Caki2 (cell line): Measurements from ENCODE around the gene EFCAB8. TPM values are rescaled to one million over a fixed set of nuclear protein-coding genes. Genes with fewer than 3 reads are reported as not detected.
"Not testable (repeated sequence)": the region's sequence is repeated elsewhere in the genome, so short reads cannot be mapped to it uniquely, and the experiment has no call there.

Experiments
- DNase-seq: peaks from one replicate; pipeline ENCODE4 v3.0.0-alpha.2; 2015; ENCODE audit warnings: low read depth
- in situ Hi-C: cut with HindIII; loops from 2 replicates; pipeline ENCODE4 v1.10.0; 2016; ENCODE audit warnings: low sequenced_read_pairs, low pct_unique_long_range_greater_than_20kb, mixed read lengths
- total RNA-seq: library from RNA; depleted of rRNA; stranded (reverse); fragments of >200 nt; shearing (Covaris generic); gene quantifications from 2 replicates; pipeline ENCODE4 v1.2.3, GENCODE V29; 2014; ENCODE audit warnings: low replicate concordance

EFCAB8 gene
- total RNA-seq, 1 experiment from 2014 or later, result not detected

GRCh38 chr20:32963176-32963575 lies 104.5 kb downstream of the EFCAB8 start:
- no peak for DNase-seq
- in situ Hi-C loops, result no loop called here

GRCh38 chr20:32964575-32964974 lies 105.9 kb downstream of the EFCAB8 start:
- DNase-seq, result no peak
- in situ Hi-C loops, result no loop called here

DNA sequence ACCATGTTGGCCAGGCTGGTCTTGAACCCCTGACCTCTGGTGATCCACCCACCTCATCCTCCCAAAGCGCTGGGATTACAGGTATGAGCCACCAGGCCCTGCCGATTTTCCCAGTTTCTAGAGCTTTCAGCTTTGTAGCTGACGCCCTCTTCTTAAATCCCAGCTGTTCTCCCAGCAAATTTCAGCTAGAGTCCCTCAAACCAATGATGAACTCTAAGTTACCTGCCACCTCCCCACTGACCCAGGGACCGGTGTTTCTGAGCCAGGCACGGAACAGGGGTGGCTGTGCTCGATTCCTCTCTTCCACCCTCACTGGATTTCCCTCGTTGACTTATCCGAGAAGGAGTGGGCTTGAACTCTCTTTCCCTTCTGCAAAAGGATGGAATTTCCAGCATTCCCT lies 106.4 kb downstream of the EFCAB8 start:
- in situ Hi-C loops, result no loop called here
- DNase-seq, result no peak

GRCh38 chr20:32965581-32966373 lies 107.1 kb downstream of the EFCAB8 start:
- DNase-seq, result no peak
- in situ Hi-C loops, result no loop called here

DNA sequence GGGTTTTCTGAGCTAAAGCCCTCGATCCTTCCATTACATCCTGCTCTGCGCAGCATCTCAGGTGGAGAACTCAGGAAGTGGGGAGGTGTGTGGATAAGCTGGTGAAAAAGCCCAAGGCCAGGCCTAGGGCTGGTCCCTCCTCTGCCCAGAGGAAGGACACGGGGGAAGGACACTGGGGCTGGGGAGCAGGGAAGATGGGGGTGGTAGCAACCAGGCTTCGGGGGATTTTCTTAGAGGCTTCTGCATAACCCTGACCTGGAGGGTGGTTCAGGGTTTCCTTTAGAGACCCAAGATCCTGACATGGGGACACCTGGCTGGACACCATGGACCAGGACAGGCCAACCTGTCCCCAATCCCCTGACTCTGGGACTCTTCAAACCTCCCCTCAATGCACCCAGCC lies 107.7 kb downstream of the EFCAB8 start:
- no peak for DNase-seq
- in situ Hi-C loops, result no loop called here

DNA sequence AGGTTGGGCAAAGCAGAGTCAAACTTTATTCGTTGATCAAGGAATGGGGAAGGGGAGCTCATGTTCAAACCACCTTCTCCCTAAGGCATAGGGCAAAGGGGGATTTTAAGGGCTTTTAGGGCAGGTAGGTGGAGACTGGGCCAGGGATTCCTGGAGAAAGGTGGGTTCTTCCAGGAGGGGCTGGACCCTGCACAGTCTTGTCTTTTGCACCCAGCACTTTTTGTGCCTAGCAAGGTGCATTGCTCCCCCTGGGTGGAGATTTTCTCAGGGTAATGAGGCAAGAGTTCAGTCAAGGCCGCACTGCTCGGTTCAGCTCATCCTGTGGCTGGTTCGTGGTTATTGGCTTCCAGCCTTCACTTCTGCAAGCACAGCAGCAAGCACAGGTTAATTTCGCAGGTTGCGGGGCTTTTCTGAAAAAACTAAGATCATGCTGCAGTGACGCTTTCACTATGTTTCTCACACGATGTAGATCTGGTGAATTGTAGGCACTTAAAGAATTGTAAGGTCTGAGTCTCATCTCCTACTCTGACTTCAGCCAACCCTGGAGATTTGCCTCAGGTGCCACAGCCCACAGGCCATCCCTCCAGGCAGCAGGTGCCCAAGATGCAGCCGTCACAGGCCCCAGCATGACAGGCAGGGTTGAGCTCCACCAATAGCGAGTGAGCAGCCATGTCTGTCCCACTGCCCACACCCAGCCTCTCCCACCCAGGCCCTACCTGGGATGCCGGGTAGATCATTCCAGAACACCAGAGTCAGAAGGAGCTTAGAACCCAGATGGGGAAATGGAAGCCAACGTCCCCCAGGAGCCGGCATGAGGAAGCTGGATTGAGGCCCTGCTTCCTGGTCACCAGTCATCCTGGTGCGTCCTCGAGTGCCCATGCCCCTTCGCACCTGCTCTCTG lies 108.4 kb downstream of the EFCAB8 start:
- in situ Hi-C loops, result no loop called here
- no peak for DNase-seq

- in situ Hi-C loops, result no loop called here
- no peak for DNase-seq
These were observed 109.3 kb downstream of the EFCAB8 start for GRCh38 chr20:32967961-32968457.

DNA sequence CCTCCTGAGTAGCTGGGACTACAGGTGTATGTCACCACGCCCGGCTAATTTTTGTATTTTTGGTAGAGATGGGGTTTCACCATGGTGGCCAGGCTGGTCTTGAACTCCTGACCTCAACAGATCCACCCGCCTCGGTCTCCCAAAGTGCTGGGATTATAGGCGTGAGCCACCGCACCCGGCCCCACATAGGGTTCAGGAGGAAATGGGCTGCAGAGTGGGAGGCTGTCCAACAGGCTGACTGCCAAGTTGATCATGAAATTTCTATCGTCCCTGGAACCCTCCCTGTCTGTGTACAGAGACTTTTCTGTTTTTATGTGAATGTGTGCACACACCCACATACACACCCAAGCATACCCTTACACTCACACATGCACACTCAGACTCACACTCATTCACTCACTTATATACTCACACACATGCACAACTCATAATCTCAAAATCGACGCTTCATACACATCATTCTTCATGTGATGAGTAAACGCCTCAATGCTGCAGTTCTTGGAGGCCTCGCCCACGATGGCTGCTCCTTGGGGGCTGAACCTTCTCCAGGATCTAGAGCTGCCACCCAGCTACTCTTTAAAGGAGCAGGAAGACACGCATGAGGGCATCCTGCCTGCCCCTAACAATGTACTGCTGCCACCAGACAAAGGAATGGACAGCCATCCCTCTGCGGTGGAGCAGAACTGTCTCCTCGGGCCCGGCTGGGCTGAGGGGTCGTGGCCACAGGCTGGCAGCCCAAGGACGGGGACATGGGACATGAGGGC lies 109.9 kb downstream of the EFCAB8 start:
- DNase-seq, result no peak
- in situ Hi-C loops, result no loop called here

- DNase-seq, result no peak
- in situ Hi-C loops, result no loop called here
These were observed 110.8 kb downstream of the EFCAB8 start for GRCh38 chr20:32969356-32970114.

GRCh38 chr20:32970115-32970972 lies 111.6 kb downstream of the EFCAB8 start:
- DNase-seq, result no peak
- in situ Hi-C loops, result no loop called here

- DNase-seq, result no peak
- in situ Hi-C loops, result no loop called here
These were observed 112.2 kb downstream of the EFCAB8 start for GRCh38 chr20:32970973-32971300.

GRCh38 chr20:32971703-32972161 lies 113.0 kb downstream of the EFCAB8 start:
- DNase-seq, result no peak
- in situ Hi-C loops, result no loop called here

DNA sequence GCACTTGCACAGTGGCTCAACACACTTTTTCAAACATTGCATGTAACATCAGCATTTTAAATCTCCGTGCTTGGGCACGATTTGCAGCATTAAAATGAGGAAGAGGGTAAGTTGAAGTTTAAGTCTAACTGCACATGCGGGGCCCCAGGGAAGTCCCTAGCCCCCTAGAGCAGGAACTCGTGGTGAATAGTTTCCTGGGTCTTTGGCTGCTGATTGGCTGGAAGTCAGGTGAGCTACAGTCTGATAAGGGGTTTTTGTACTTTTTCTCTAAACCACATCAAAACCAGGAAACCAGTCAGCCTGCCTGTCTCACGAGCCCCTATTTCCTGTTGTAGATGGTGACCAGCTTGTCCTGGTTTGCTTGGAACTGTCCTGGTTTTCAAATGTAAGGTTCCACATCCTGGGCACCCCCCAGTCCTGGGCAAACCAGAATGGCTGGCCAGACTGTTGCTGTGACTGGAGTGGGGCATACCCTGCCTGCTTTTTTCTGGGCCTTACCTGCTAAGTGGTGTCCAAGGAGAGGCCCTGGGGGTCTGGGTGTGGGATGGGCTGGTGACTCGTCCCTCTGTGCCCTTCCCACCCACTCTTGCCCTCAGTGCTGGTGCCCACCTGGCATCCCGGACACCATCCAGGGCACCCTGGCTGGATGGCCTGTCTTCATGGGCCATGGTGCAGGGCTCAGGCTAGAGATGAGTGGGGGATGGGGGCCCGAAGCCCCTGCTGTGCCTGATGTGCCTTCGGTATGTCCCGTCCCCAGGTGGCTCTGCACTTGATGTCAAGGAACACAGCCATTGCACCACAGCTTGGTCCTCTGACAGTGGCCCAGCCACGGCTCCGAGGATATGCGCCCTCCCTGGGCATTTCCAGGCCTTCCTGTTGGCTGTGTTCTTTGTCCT lies 113.7 kb downstream of the EFCAB8 start:
- in situ Hi-C loops, result no loop called here
- DNase-seq, result no peak

DNA sequence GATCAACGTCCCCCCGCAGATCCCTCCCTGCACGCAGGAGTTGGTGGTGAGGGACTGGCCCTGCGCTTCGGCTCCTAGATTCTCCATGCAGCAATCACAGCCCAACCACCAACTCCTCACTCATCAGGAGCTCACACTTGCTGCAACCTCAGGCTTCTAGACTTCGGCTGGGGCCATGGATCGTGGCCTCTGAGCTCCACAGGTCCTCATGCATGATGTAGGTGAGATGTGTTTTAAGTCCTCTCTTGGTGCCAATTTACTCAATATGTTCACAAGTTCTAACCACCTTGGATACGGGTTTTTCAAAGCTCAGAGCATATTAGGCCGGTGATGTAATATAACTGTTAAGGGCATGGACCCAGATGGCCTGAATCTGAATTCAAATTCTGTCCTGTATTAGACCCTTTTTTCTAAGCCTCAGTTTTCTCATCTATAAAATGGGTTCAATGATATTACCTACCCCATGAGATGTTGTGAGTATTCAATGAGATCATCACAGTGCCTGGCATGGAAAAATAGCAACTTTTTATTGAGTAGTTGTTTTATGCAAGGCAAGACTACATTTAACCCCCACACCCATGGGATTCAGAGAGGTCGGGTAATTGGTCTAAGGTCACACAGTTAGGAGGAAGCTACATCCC lies 114.5 kb downstream of the EFCAB8 start:
- in situ Hi-C loops, result no loop called here
- no peak for DNase-seq

DNA sequence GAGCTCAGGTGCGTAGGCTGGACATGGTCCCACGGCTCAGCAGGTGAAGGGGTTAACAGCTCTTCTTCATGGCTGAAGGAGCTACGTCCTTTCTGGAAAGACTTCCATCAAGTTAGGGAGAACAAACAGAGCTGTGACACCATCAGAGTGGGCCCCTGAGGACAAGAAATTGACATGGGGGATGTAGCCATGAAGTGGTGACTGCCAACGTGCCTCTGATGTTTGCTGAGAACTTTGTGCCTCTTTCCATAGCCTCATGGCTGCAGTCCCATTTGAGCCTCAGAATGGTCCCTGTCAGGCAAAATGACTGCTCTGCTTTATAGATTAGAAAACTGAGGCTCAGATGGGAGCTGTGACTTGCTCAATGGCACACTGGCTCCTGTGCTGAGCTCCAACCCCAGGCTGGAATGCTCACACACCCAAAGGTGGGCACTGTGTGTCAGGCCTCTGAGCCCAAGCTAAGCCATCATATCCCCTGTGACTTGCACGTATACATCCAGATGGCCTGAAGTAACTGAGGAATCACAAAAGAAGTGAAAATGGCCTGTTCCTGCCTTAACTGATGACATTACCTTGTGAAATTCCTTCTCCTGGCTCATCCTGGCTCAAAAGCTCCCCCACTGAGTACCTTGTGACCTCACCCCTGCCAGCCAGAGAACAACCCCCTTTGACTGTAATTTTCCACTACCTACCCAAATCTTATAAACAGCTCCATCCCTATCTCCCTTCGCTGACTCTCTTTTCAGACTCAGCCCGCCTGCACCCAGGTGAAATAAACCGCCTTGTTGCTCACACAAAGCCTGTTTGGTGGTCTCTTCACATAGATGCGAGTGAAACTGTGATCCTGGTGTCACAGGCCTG lies 115.7 kb downstream of the EFCAB8 start:
- DNase-seq, in situ Hi-C loops: not testable (repeated sequence)
